Mononuclear cell (primary cell): ENCODE data around the gene KCNQ1. TPM values are rescaled to one million over a fixed set of nuclear protein-coding genes. Genes with fewer than 3 reads are reported as not detected.

Experiments used
- H3K27me3 ChIP-seq: 2 replicates; pipeline ENCODE4 v1.6.0; 2011; ENCODE audit warnings: low read length, control low read depth; ENCODE audit not compliant: insufficient read depth
- H3K4me1 ChIP-seq: 2 replicates; pipeline ENCODE4 v1.5.1; 2011; ENCODE audit warnings: mild to moderate bottlenecking, low read length, control low read depth; ENCODE audit not compliant: insufficient read depth
- H3K4me3 ChIP-seq: 2 replicates; pipeline ENCODE4 v1.5.1; 2011; ENCODE audit warnings: mild to moderate bottlenecking, low read length, moderate library complexity
- H3K9me3 ChIP-seq: 2 replicates; pipeline ENCODE4 v1.5.1; 2011; ENCODE audit warnings: low read depth, mild to moderate bottlenecking, control low read depth, low read length
- total RNA-seq: library from RNA; depleted of rRNA; stranded (reverse); fragments of >200 nt; gene quantifications from one replicate; pipeline ENCODE4 v1.2.3, GENCODE V29; 2012

The KCNQ1 gene
- total RNA-seq, 1 donor, result 12.7 TPM

DNA sequence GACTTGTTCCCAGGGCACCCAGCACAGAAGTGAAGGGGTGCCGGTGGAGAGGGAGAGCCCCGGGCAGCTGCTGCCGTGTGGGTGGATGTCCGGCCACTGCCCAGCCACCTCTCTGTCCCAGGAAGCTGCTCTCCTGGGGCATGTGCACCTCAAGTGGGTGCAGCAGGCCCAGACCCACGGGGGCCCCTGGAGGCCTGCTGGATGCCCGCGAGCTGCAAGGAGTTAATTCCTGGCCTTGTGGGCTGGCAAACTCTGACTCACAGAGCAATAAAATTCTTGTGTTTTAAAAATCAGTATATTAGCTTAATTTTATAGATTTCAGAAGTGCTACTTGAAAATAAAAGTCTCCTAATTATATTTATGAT is 292.4 kb downstream of the KCNQ1 start:
- no peaks in the 10 kb centered on the region for H3K9me3 ChIP-seq
- peaks cover 4% of the 10 kb centered on the region for H3K4me1 ChIP-seq
- no peaks in the 10 kb centered on the region for H3K27me3 ChIP-seq
- no peak overlapping the region for H3K4me3 ChIP-seq

DNA sequence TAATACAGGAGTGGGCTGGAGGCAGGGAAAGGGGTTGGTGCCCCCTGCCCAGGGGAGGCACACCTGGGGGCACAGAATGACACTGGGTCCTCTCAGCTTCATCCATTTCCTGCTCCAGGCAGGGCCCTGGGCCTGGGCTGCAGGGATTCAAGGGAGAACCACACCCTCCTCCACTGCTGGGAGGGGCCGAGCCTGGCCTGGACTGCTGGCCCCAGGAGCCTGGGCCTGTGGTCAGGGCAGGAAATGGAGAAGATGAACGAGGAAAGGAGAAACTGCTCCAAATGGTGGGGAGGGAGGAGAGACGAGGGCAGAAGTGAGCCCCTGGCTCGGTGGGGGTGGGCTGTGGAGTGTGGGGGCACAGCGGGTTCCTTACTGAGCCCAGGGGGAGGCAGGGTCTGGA is 293.1 kb downstream of the KCNQ1 start:
- Histone ChIP-seq H3K27me3 (no peaks in the 10 kb centered on the region), H3K9me3 (no peaks in the 10 kb centered on the region), H3K4me3 (no peak overlapping the region), H3K4me1 (peaks cover 4% of the 10 kb centered on the region)

DNA sequence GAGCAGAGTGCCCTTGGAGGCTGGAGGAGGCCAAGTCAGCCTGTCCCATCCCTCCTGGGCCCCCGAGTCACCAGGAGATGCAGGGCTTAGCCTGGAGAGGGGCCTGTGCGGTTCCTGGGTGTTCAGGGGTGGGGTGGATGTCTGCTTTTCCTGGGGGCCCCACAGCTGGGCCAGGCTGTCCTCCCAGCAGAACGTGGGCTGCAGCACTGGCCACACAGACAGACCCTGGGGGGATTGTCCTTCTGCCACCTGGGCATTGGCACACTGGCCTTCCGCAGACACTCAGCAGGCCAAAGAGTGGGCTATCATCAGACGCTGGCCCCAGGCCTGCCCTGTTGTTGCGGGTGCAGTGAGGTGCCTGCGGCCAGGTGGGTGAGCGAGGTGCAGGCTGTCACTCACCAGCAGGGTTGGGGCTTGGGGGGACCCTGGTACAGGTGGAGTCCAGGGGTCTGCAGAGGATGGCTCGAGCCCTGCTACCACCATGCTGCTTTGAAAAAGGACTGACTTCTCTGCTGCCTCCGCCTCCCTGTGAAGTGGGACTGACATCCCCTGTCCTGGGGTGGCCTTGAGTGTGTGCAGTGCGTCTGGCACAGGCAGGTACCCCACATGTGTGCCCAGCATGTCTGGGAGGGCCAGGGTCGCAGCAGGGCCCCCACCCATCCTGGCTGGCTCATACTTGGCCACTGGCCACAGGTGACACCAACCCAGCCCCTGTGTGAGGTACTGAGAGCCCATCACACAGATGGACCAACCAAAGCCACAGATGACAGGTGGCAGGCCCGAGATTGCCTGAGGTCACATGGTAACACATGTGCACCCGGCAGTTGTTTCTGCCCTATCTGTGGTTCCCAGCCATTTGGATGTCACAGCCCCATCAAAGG is 294.0 kb downstream of the KCNQ1 start:
- Histone ChIP-seq H3K4me1 (peaks cover 4% of the 10 kb centered on the region), H3K4me3 (no peak overlapping the region), H3K9me3 (no peaks in the 10 kb centered on the region), H3K27me3 (no peaks in the 10 kb centered on the region)

DNA sequence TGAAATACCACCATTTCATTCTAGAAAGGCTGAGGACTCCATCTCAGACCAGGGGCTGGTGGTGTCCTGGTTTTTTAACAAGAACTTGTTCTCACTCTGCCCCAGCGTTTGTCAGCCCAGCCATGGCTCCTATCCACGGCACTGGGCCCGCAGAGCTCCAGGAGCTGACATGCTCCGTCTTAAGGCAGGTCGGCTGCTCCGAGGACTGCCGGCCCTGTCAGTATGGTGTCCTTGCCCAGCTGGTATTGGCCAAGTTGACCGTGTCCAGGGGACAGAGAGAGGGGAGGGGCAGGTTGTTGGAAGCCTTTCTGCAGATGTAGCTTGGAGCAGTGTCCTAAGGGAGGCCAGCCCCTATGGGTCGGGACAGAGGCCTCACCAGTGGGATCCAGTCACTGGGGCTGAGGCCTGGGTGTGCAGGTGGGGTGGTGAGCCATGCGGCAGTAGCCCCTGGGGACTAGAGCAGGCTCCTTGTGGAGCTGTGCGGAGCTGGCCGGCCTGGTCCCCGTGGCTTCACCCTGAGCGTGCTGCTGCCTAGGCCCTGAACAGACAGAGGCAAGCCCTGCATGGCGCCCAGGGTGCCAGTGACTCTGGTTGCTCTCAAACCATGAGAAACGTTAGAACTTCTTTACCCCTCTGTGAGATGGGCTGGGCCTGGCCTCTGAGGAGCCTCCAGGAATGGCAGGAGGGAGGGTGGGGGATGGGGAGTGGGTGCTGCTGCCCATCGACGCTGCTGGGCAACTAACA is 294.9 kb downstream of the KCNQ1 start:
- Histone ChIP-seq H3K4me3 (no peak overlapping the region), H3K4me1 (peaks cover 4% of the 10 kb centered on the region), H3K27me3 (no peaks in the 10 kb centered on the region), H3K9me3 (no peaks in the 10 kb centered on the region)

DNA sequence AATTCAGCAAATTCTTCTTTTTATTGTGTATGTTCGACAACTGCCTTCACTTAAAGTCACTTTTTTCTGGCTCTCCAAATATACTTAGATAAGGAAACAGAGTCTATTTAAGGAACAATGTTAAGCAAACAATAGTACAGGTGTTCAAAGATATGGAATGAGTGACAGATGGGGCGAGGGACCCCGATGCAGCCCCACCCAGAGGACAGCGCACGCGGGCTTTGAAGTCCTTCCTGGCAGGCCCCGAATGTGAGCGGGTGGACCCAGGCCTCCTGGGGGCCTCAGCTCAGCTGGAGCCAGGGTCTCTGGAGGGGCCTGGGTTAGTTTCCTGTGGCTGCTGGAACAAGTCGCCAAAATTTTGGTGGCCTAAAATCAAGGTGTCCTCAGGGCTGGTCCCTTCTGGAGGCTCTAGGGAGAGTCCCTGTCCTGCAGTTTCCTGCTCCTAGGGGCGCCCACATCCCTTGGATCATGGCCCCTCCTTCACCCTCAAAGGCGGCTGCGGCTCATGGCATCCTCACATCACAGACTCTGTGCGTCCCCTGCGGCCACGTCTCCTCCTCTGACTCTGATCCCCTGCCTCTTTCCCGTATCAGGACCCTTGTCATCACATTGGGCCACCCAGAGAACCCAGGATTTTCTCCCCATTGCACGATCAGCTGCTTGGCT is 295.6 kb downstream of the KCNQ1 start:
- Histone ChIP-seq H3K4me1 (peaks cover 4% of the 10 kb centered on the region), H3K9me3 (no peaks in the 10 kb centered on the region), H3K27me3 (no peaks in the 10 kb centered on the region), H3K4me3 (no peak overlapping the region)

DNA sequence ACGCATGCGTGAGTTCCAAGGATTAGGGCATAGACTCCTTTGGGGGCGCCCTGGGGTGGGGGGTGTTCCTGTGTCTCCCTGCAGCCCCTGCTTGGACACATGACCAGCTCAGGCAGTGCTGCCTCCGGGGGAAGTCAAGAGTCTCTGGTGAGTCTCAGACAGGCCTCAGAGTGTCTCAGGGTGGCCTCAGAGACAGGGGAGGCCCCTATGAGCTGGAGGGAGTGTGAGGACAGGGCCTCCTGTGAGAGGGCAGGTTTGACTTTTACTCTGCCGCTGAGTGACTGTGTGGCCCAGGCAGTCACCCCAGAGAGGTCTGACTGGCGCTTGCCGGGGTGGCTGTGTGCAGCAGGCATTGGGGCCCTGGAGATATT is 296.2 kb downstream of the KCNQ1 start:
- Histone ChIP-seq H3K9me3 (no peaks in the 10 kb centered on the region), H3K4me1 (peaks cover 4% of the 10 kb centered on the region), H3K4me3 (no peak overlapping the region), H3K27me3 (no peaks in the 10 kb centered on the region)

DNA sequence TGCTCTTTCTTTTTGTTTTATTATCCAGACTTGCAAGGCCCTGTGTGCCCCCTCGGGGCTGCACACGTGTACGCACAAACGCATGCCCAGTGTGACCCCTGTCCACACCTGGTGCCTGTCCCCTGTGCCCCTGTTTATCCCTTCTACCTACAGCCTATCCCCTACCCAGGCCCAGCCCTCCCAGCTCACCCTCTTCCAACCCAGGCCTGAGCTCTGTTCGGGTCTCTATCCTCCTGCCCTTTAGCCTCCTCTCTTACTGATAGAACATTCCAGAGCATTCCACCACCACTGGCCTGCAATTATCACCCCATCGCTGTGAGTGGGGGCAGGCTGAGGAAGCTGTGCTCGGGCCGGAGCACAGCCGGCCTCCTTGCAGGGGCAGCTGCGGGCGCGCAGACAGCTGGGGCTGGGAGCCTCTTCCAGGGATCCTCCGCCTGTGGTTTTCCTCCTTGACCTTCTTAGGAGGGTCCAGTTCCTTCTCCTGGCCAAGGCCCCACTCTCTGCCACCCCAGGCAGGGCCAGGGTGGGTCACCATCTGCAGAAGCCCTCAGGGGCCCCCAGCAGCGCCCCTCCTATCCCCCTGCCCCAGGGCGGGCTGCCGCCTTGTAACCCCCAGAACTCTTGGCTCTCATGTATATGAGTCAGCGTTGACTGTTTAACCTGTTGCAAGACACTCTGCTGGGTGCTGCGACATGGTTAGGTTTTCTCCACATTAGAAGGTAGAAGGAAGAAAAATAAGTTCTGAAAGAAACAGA is 296.7 kb downstream of the KCNQ1 start:
- peaks cover 4% of the 10 kb centered on the region for H3K4me1 ChIP-seq
- no peak overlapping the region for H3K4me3 ChIP-seq
- no peaks in the 10 kb centered on the region for H3K9me3 ChIP-seq
- H3K27me3 ChIP-seq, result no peaks in the 10 kb centered on the region

DNA sequence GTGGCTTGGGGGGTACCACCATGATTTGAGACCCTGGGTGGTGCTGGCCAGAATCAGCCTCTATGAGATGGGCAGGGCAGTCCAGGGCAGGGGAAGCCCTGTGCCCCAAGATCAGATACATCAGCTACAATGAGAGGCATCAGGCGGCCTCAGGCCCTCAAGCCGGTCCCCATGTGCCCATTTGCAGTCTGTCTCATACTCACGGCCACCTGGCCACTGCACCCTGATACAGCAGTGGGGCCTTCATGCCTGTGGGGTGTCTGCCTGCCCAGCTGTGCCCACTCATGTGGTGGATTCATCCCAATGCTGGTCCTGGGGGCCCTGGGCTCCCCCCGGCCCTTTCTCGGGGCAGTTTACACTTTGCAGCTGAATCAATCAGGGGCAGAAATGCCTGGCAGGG is 297.4 kb downstream of the KCNQ1 start:
- H3K27me3 ChIP-seq, result no peaks in the 10 kb centered on the region
- H3K9me3 ChIP-seq, result no peaks in the 10 kb centered on the region
- H3K4me1 ChIP-seq, result peaks cover 4% of the 10 kb centered on the region
- H3K4me3 ChIP-seq, result no peak overlapping the region

DNA sequence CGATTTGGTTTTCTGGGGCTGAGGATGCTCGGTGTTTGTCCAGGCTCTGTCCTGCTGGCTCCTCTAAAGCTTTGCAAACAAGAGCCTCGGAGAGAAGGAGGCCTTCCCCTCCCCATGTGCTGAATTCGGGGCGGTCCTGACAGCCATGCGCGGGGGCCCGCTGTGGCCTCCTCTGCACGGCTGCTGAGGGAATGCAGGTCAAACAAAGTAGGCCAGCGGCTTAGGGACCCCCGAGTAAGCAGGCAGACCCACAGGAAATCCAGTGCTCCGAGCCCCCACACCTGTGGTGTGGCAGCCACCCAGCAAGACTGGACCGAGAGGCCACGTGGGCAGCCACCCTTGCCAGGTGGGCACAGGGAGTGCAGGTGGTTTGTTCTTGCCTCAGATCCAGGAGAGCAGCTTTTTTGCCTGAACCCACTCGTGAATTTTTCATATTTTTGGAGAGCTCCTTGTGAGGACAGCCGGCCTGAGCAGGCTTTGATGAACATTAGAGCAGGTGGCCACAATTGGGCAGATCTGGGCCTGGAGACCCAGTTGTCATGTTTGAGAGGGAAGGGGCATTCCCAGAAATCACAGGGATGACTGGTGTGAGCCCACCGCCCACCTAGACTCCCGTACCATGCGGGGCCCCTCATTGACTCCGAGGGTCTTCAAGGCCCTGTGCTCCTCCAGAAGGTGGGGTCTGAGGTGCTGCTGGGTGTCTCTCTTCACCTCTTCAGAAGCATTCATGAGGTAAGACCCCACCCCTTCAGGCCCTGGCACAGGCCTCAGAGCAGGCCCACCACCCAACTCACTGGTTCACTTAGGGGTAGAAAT is 298.0 kb downstream of the KCNQ1 start:
- peaks cover under 1% of the 10 kb centered on the region for H3K4me1 ChIP-seq
- H3K27me3 ChIP-seq, result no peaks in the 10 kb centered on the region
- no peaks in the 10 kb centered on the region for H3K9me3 ChIP-seq
- H3K4me3 ChIP-seq, result no peak overlapping the region

DNA sequence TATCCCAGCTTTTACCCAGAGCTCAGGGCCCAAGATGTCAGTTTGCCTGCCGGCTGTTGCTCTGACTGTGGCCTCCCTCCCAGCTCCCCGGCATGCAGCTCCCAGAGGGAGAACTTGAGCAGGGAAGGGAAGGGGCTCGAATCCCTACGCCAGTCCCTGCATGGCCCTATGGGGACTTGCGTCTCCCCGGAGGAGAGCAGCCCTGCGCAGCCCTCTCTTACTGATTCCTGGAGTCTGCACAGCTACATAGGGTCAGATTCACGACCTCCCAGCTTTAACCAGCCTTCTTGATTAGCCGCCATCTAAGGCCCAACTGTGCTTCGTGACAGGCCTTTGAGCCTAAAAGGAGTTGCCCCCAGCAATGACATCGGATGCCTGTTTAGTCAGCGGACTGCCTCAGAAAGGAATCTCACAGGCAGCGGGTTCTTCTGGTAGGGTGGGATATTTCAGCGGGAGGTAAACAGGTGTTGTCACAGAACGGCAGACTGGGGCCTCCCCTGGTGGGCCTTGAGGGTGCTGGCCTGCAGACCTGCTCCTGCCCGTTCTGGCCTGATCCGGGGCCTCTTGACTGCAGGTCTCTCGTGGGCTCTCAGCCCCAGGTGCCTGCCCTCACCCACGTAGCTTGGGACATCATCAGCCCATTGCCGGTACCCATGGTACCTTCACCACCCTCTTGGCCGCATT is 298.8 kb downstream of the KCNQ1 start:
- Histone ChIP-seq H3K4me1 (no peaks in the 10 kb centered on the region), H3K9me3 (no peaks in the 10 kb centered on the region), H3K4me3 (no peak overlapping the region), H3K27me3 (no peaks in the 10 kb centered on the region)

DNA sequence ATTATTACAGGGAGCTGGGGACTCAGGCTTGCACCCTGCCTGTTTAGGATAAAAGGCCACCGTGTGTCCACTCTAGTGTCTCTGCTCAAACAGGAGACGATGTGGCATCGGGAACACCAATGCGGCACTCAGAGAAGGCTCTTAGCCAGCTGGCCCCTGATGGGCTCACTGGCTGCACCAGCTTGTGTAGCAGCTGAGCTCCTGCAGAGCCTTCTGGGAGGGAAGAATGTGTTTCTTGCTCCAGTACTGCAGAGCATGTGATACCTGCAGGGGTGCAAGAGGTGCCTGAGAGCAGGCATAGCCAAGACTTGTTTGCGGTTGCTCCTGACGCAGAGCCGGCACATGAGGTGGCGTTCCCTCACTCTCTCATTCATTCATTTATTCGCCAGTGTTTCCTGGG is 299.4 kb downstream of the KCNQ1 start:
- Histone ChIP-seq H3K4me1 (no peaks in the 10 kb centered on the region), H3K4me3 (no peak overlapping the region), H3K27me3 (no peaks in the 10 kb centered on the region), H3K9me3 (no peaks in the 10 kb centered on the region)

DNA sequence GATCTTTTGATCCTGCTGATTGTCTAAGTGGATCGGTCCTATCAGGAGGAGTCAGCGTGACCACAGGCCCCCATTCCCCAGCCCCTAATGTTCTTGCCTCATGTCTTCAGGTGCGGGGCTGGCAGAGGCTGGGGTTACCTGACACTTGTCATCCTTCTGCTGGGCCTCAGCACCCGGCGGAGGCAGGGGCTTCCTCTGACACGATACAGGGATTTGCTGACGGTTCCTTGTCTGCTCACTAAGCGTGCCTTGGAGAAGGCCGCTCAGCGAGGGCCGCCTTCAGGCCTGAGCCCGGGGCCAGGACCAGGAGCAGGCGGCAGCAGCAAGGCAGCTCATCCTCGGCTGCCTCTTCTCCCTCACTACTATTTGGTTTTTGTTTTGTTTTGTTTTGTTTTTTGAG is 300.7 kb downstream of the KCNQ1 start:
- Histone ChIP-seq H3K4me3 (no peak overlapping the region), H3K27me3 (no peaks in the 10 kb centered on the region), H3K9me3 (no peaks in the 10 kb centered on the region), H3K4me1 (no peaks in the 10 kb centered on the region)

DNA sequence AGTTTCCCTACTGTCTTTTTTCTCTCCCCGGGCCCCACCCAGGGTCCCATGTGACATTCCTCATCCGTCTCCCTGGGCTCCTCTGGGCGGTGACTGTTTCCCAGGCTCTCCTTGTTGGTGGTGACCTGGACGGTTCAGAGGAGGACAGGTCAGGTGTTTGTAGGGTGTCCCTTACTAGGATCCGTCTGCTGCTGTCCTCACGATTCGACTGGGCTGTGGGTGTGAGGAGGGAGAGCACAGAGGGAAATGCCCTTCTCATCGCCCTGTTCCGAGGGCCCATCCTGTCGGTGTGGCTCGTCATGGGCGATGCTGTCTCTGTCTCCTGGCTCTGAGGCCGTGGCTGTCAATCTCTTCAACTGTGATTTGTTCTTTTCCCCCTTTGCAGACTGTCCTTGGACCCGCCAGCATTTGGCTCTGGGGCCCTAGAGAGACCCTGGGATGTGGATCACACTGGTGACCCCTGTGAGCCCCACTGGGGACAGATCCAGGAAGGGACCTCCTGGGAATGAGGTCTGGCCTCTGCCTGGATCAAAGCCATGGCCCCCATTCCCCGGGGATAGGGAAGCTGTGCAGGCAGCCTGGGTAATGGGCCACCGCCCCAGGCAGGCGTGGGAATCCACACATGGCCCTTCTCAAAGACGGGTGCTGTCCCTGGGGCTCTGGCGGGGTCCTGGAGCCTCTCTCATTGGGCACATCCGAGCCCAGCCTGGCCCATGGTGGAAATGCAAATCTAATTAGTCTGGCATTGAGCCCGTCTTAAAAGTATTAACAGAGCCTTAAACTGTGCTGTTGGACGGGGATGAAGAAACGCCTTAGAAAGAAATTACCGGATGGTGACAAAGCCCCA is 301.8 kb downstream of the KCNQ1 start:
- no peaks in the 10 kb centered on the region for H3K27me3 ChIP-seq
- H3K4me3 ChIP-seq, result no peak overlapping the region
- no peaks in the 10 kb centered on the region for H3K9me3 ChIP-seq
- H3K4me1 ChIP-seq, result no peaks in the 10 kb centered on the region
